H9 (cell line): ENCODE results near the gene EMC9. TPM values are rescaled to one million over a fixed set of nuclear protein-coding genes. Genes with fewer than 3 reads are reported as not detected.

Experiments
- DNase-seq: peaks from one replicate; pipeline ENCODE4 v3.0.0-alpha.2; 2017
- H2AFZ ChIP-seq: one replicate; pipeline ENCODE4 v1.6.1; 2013; ENCODE audit warnings: mild to moderate bottlenecking, low read length, control low read depth, moderate library complexity
- H2AK5ac ChIP-seq: 2 replicates; pipeline ENCODE4 v1.6.1; 2013; ENCODE audit warnings: low read length, control low read depth, mixed read lengths; ENCODE audit not compliant: insufficient read length
- H2BK120ac ChIP-seq: one replicate; pipeline ENCODE4 v1.6.1; 2013; ENCODE audit warnings: low read depth, mild to moderate bottlenecking, low read length, control low read depth, inconsistent platforms; ENCODE audit not compliant: poor library complexity, severe bottlenecking
- H2BK12ac ChIP-seq: 2 replicates; pipeline ENCODE4 v1.6.1; 2013; ENCODE audit warnings: low read length, control low read depth, mixed read lengths, low read depth; ENCODE audit not compliant: insufficient read length
- H2BK15ac ChIP-seq: 2 replicates; pipeline ENCODE4 v1.6.1; 2013; ENCODE audit warnings: low read depth, low read length, control low read depth
- H2BK20ac ChIP-seq: one replicate; pipeline ENCODE4 v1.6.1; 2013; ENCODE audit warnings: low read depth, mild to moderate bottlenecking, low read length, control low read depth, inconsistent platforms; ENCODE audit not compliant: poor library complexity, severe bottlenecking
- H2BK5ac ChIP-seq: 2 replicates; pipeline ENCODE4 v1.6.1; 2013; ENCODE audit warnings: low read length, control low read depth, mixed read lengths; ENCODE audit not compliant: insufficient read length
- H3K14ac ChIP-seq: 2 replicates; pipeline ENCODE4 v1.6.1; 2013; ENCODE audit warnings: low read length, control low read depth; ENCODE audit not compliant: insufficient read depth
- H3K18ac ChIP-seq: 2 replicates; pipeline ENCODE4 v1.6.1; 2013; ENCODE audit warnings: low read depth, mild to moderate bottlenecking, mixed read lengths, low read length, control low read depth; ENCODE audit not compliant: insufficient read length
- H3K23ac ChIP-seq: 2 replicates; pipeline ENCODE4 v1.6.1; 2013; ENCODE audit warnings: low read length, control low read depth, mixed read lengths, low read depth; ENCODE audit not compliant: insufficient read length
- H3K23me2 ChIP-seq: 2 replicates; pipeline ENCODE4 v1.6.1; 2013; ENCODE audit warnings: low read depth, mild to moderate bottlenecking, mixed read lengths, low read length, control low read depth; ENCODE audit not compliant: insufficient read length, poor library complexity, severe bottlenecking
- H3K27ac ChIP-seq: 2 replicates; pipeline ENCODE4 v1.5.1; 2013; ENCODE audit warnings: low read length, control low read depth, mixed read lengths, low read depth; ENCODE audit not compliant: insufficient read length
- H3K27me3 ChIP-seq: 2 replicates; pipeline ENCODE4 v1.6.1; 2013; ENCODE audit warnings: low read length, control low read depth, inconsistent platforms; ENCODE audit not compliant: insufficient read depth
- H3K4ac ChIP-seq: 2 replicates; pipeline ENCODE4 v1.6.1; 2013; ENCODE audit warnings: low read depth, mild to moderate bottlenecking, control low read depth, inconsistent platforms, low read length, moderate library complexity
- H3K4me1 ChIP-seq: 2 replicates; pipeline ENCODE4 v1.6.1; 2013; ENCODE audit warnings: low read length, control low read depth, inconsistent platforms; ENCODE audit not compliant: insufficient read depth
- H3K4me2 ChIP-seq: 2 replicates; pipeline ENCODE4 v1.6.1; 2013; ENCODE audit warnings: low read length, control low read depth, mixed read lengths; ENCODE audit not compliant: insufficient read length, insufficient read depth
- H3K56ac ChIP-seq: 2 replicates; pipeline ENCODE4 v1.6.1; 2013; ENCODE audit warnings: low read depth, mild to moderate bottlenecking, mixed read lengths, low read length, control low read depth; ENCODE audit not compliant: insufficient read length
- H3K79me1 ChIP-seq: 2 replicates; pipeline ENCODE4 v1.6.1; 2013; ENCODE audit warnings: low read depth, mild to moderate bottlenecking, moderate library complexity, low read length, control low read depth, inconsistent platforms; ENCODE audit not compliant: insufficient read depth, poor library complexity, severe bottlenecking
- H3K79me2 ChIP-seq: 2 replicates; pipeline ENCODE4 v1.6.1; 2013; ENCODE audit warnings: low read length, control low read depth, inconsistent platforms; ENCODE audit not compliant: insufficient read depth
- H3K9ac ChIP-seq: 2 replicates; pipeline ENCODE4 v1.6.1; 2013; ENCODE audit warnings: low read length, control low read depth, mixed read lengths; ENCODE audit not compliant: insufficient read length; ENCODE audit errors: extremely low read depth
- H3K9me3 ChIP-seq: one replicate; pipeline ENCODE4 v1.6.1; 2013; ENCODE audit warnings: low read depth, low read length, inconsistent platforms; ENCODE audit not compliant: control insufficient read depth
- H3T11ph ChIP-seq: one replicate; pipeline ENCODE4 v1.6.1; 2013; ENCODE audit warnings: mild to moderate bottlenecking, low read length, control low read depth, inconsistent platforms
- H4K20me1 ChIP-seq: one replicate; pipeline ENCODE4 v1.6.1; 2013; ENCODE audit not compliant: control insufficient read depth, insufficient read length, insufficient read depth
- H4K5ac ChIP-seq: 2 replicates; pipeline ENCODE4 v1.6.1; 2013; ENCODE audit warnings: low read depth, mild to moderate bottlenecking, mixed read lengths, low read length, control low read depth; ENCODE audit not compliant: insufficient read length
- H4K8ac ChIP-seq: replicated peaks from 2 replicates; pipeline ENCODE4 v1.6.1; 2013; ENCODE audit warnings: low read length, control low read depth, mixed read lengths, low read depth; ENCODE audit not compliant: insufficient read length
- H4K91ac ChIP-seq: 2 replicates; pipeline ENCODE4 v1.6.1; 2013; ENCODE audit warnings: low read depth, mild to moderate bottlenecking, moderate library complexity, mixed read lengths, low read length, control low read depth; ENCODE audit not compliant: insufficient read length
- H3K27ac Mint-ChIP-seq, 3 experiments: 2 replicates in 2 of 3; 3 replicates in 1 of 3; pipeline ENCODE4 v1.8.0; 2020 to 2021; ENCODE audit warnings: mixed read lengths in 3 of 3, mild to moderate bottlenecking in 1 of 3, moderate library complexity in 1 of 3
- H3K27me3 Mint-ChIP-seq: 2 replicates; pipeline ENCODE4 v1.8.0; 2021; ENCODE audit warnings: low read depth, mild to moderate bottlenecking, moderate library complexity, mixed read lengths
- H3K36me3 Mint-ChIP-seq, 3 experiments: 2 replicates in 2 of 3; 3 replicates in 1 of 3; pipeline ENCODE4 v1.8.0; 2020 to 2021; ENCODE audit warnings: low read depth in 3 of 3, mixed read lengths in 3 of 3; ENCODE audit not compliant: insufficient read depth in 1 of 3
- H3K4me1 Mint-ChIP-seq, 2 experiments: 2 replicates each; pipeline ENCODE4 v1.8.0; 2020; ENCODE audit warnings: mixed read lengths in 2 of 2
- H3K4me3 Mint-ChIP-seq, 2 experiments: 2 replicates in 1 of 2; 3 replicates in 1 of 2; pipeline ENCODE4 v1.8.0; 2020 to 2021; ENCODE audit warnings: mild to moderate bottlenecking in 2 of 2, mixed read lengths in 2 of 2, moderate library complexity in 1 of 2
- H3K9me3 Mint-ChIP-seq, 2 experiments: 2 replicates in 1 of 2; 3 replicates in 1 of 2; pipeline ENCODE4 v1.8.0; 2020; ENCODE audit warnings: mild to moderate bottlenecking in 2 of 2, mixed read lengths in 2 of 2, moderate library complexity in 1 of 2
- CTCF ChIP-seq: fragments of 200-600 bp; sonication (generic); conservative IDR thresholded peaks from 3 replicates; pipeline ENCODE4 v1.8.0; 2021; ENCODE audit warnings: antibody characterized with exemption, mild to moderate bottlenecking
- WGBS: extraction: QIAGEN DNeasy Blood & Tissue Kit; methylation state at CpG from one replicate; pipeline ENCODE4 v1.1.7; 2013; ENCODE audit warnings: missing lambda C conversion rate, low lambda C conversion rate, mixed read lengths; ENCODE audit not compliant: insufficient read length; ENCODE audit errors: extremely low coverage; 5-methylcytosine and 5-hydroxymethylcytosine counted together
- total RNA-seq: library from RNA; stranded (reverse); gene quantifications from 2 replicates; pipeline ENCODE4 v1.2.1, GENCODE V29; 2021

EMC9 gene
- total RNA-seq, 1 experiment from 2014 or later: 52.9 TPM

GRCh38 chr14:24177041-24177825 lies 35.8 kb upstream of the EMC9 start:
- H4K8ac ChIP-seq: no peak overlapping the region
- no peak for TF ChIP-seq CTCF
- no peak overlapping the region for H3K4me2 ChIP-seq
- H3K9ac ChIP-seq: no peak overlapping the region
- H3T11ph ChIP-seq: no peak overlapping the region
- H3K18ac ChIP-seq: no peak overlapping the region
- no peaks in the 10 kb centered on the region for H3K4me1 ChIP-seq
- H3K27me3 Mint-ChIP-seq: no peaks in the 10 kb centered on the region; the same call in 1 of the 2 replicates
- H3K4me3 Mint-ChIP-seq: no peak overlapping the region
- H3K27ac ChIP-seq: no peak overlapping the region
- H3K79me2 ChIP-seq: no peaks in the 10 kb centered on the region
- no peak overlapping the region for H3K4ac ChIP-seq
- no peaks in the 10 kb centered on the region; a peak in 1 of 5 replicates for H3K9me3 Mint-ChIP-seq
- no peak overlapping the region for H4K91ac ChIP-seq
- H2BK5ac ChIP-seq: no peak overlapping the region
- peaks cover 26 to 66% (median 54%) of the 10 kb centered on the region in 3 experiments for H3K36me3 Mint-ChIP-seq
- no peak overlapping the region for H2AK5ac ChIP-seq
- no peak overlapping the region for H2BK20ac ChIP-seq
- no peaks in the 10 kb centered on the region for H3K9me3 ChIP-seq
- H3K4me1 Mint-ChIP-seq: peaks cover under 1 to 7% of the 10 kb centered on the region in 2 experiments; a peak in 2 of 4 replicates
- no peak overlapping the region for H3K14ac ChIP-seq
- H3K56ac ChIP-seq: no peak overlapping the region
- peaks cover 6% of the 10 kb centered on the region for H3K23me2 ChIP-seq
- no peak overlapping the region for H3K23ac ChIP-seq
- DNase-seq: no peak
- H3K27me3 ChIP-seq: no peaks in the 10 kb centered on the region
- no peak overlapping the region for H2AFZ ChIP-seq
- no peak overlapping the region for H2BK120ac ChIP-seq
- peak overlapping the region in 1 of 3 experiments; percentile 32; a peak in 1 of 7 replicates for H3K27ac Mint-ChIP-seq
- no peak overlapping the region for H2BK12ac ChIP-seq
- H4K20me1 ChIP-seq: no peaks in the 10 kb centered on the region
- H2BK15ac ChIP-seq: no peak overlapping the region
- H4K5ac ChIP-seq: no peak overlapping the region
- no CpG with 5 or more reads among the region's 12 CpGs for WGBS
- H3K79me1 ChIP-seq: no peaks in the 10 kb centered on the region
